ENCODE measurements around the gene TULP3.
A peak's percentile ranks its signal among the peaks of the same experiment; 100 is the strongest.

Gene TULP3

GRCh38 chr12:2877047-2877952, 13.4 kb upstream of the TULP3 start, which contains the start of the genes FOXM1 and RHNO1:
TSS of gene FOXM1 (minus strand) at chr12:2877174. CDS start at chr12:2874478, 2,696 bp downstream.
TSS of gene RHNO1 (plus strand) at chr12:2877223. CDS start at chr12:2885367, 8,144 bp downstream.
- DNase-seq (ENCODE audit: low spot score) = peak; percentile 90

GRCh38 chr12:2877953-2878732, 12.5 kb upstream of the TULP3 start:
- no peak for DNase-seq (ENCODE audit: low spot score)

- no peak for DNase-seq (ENCODE audit: low spot score)
These were observed 10.8 kb upstream of the TULP3 start for GRCh38 chr12:2879853-2880252.

- DNase-seq (ENCODE audit: low spot score) = no peak
These were observed 5.9 kb upstream of the TULP3 start for GRCh38 chr12:2884810-2885209.

GRCh38 chr12:2886768-2887450, 3.8 kb upstream of the TULP3 start:
- no peak for DNase-seq (ENCODE audit: low spot score)

- DNase-seq (ENCODE audit: low spot score) = no peak
These were observed 697 bp upstream of the TULP3 start for GRCh38 chr12:2890001-2890387.

- peak; percentile 69 for DNase-seq (ENCODE audit: low spot score)
These were observed 756 bp downstream of the TULP3 start for GRCh38 chr12:2891240-2892053.

GRCh38 chr12:2892246-2892645, 1.6 kb downstream of the TULP3 start:
- no peak for DNase-seq (ENCODE audit: low spot score)

GRCh38 chr12:2893007-2893406, 2.3 kb downstream of the TULP3 start:
- no peak for DNase-seq (ENCODE audit: low spot score)

GRCh38 chr12:2895051-2895451, 4.4 kb downstream of the TULP3 start:
- no peak for DNase-seq (ENCODE audit: low spot score)

- DNase-seq (ENCODE audit: low spot score) = no peak
These were observed 4.8 kb downstream of the TULP3 start for GRCh38 chr12:2895511-2895910.

GRCh38 chr12:2897418-2897817, 6.7 kb downstream of the TULP3 start:
- DNase-seq (ENCODE audit: low spot score) = no peak

GRCh38 chr12:2900642-2901041, 10.0 kb downstream of the TULP3 start:
- no peak for DNase-seq (ENCODE audit: low spot score)

- peak; percentile 99 for DNase-seq (ENCODE audit: low spot score)
These were observed 11.7 kb downstream of the TULP3 start for GRCh38 chr12:2902272-2902880.

- no peak for DNase-seq (ENCODE audit: low spot score)
These were observed 13.6 kb downstream of the TULP3 start for GRCh38 chr12:2904260-2904659.

GRCh38 chr12:2912216-2912575, 21.5 kb downstream of the TULP3 start:
- no peak for DNase-seq (ENCODE audit: low spot score)

GRCh38 chr12:2919249-2919648, 28.6 kb downstream of the TULP3 start:
- DNase-seq (ENCODE audit: low spot score) = no peak

- no peak for DNase-seq (ENCODE audit: low spot score)
These were observed 31.6 kb downstream of the TULP3 start for GRCh38 chr12:2922329-2922728.

GRCh38 chr12:2923057-2923456, 32.4 kb downstream of the TULP3 start:
- DNase-seq (ENCODE audit: low spot score) = no peak

- no peak for DNase-seq (ENCODE audit: low spot score)
These were observed 33.3 kb downstream of the TULP3 start for GRCh38 chr12:2924019-2924418.

Measured in cerebellar cortex (tissue), 1 donor.